Keratinocyte (primary cell): ENCODE results near the gene URGCP.

Source experiments
- CTCF ChIP-seq, 3 experiments: IDR thresholded peaks in 1 of 3; conservative IDR thresholded peaks in 1 of 3; optimal IDR thresholded peaks in 1 of 3; 2 replicates in 2 of 3; 3 replicates in 1 of 3; pipeline versions ENCODE3 to v1.5.1; 2011; ENCODE audit warnings: low read length in 3 of 3, mild to moderate bottlenecking in 3 of 3, moderate library complexity in 2 of 3, control low read depth in 1 of 3, inconsistent platforms in 1 of 3; ENCODE audit not compliant: insufficient read depth in 2 of 3; ENCODE audit errors: extremely low read depth in 1 of 3
- EZH2 ChIP-seq: IDR thresholded peaks from one replicate; pipeline ENCODE4 v1.6.1; 2012; ENCODE audit warnings: inconsistent platforms, mild to moderate bottlenecking, low read length, moderate library complexity

DNA sequence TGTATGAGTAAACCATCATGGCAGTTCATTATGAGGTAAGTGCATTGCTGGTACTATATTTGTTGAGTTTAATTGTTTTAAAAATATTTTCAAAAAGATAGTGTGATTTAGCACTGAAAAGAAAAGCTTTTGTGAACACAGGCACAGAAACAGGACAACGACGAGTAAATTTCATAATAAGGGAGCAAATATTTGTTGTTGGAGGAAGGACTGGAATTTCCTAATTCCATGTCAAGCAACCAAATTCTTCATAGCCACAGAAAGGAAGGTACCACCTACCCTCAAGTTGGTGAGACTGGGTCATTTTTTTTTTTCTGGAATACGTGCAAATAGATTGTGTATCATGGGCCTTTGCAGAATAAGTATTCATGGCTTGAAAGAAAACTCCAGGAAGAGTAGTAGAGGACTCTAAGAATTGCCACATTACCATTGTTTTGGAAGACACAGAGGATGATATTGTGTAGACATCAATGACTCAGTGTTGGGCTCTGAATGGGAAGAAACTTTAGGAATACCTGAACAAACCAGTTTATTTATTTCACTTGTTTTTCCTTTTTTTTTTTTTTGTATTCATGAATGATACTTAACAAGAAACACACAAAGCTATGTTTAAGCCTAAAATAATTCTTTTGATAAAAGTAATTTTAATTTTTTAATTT lies 27.6 kb upstream of the URGCP start:
- TF ChIP-seq EZH2 (no peak), CTCF (optimal IDR thresholded peaks at IDR 0.05 in 1 of 3, IDR thresholded peaks at IDR 0.05 in 1 of 3, conservative IDR thresholded peaks at IDR 0.05 in 1 of 3; ENCODE audit: extremely low read depth in 1 of 3, insufficient read depth in 2 of 3, low read length in 3 of 3) (no peak)
